Amygdala (tissue), 56 donors: ENCODE results near the gene CDC42EP4.

Experiments
- DNase-seq, 56 donors: peaks; one replicate each; lab custom pipeline; 2025; lab: John Stamatoyannopoulos, UW

CDC42EP4 gene

DNA sequence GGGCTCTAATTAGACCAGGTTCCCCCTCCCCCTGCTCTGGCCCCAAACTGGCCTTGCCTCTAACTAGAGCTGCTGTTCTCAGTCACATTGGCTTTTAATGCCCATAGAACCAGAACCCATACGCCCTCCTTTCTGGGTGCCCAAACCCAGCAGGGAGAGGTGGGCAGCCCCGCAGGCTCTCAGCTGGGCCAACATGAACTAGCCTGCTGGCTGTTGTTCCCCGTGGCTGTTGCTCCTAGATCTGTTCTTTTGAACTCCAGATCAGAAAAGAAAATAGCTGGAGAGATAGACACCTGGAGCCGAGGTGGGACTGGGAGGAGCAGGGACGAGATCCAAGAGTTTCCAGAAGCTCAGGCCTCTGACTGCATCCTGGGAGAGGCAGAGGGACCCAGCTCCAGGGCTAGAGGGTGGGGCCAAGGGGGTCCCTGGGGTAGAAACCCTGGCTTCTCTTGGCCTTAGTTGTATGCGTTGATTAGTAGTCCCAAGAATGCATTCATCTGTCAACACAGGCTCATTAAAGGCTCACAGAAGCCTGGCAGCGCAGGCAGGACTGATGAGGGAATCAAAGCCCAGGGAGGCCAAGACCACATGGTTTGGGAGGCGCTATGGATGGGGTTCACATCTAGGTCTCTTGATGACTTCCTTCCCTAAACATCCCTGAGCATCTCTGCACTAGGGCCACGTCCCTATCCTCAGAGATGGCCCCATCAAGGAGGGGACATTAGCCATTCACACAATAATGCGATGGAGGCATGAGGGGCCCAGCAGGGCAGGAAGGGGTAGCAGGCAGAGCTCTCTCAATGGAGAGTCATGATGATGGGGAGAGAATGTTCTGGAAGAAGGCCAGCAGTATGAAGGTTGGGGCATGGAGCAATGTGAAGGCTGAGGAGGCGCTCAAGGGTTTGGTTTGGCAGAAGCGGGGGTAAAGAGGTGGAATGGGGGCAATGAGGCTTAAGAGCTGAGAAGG lies 48.8 kb downstream of the CDC42EP4 start:
- DNase-seq: peak in 11 of 56 donors; percentile 27 to 73 (median 45)

DNA sequence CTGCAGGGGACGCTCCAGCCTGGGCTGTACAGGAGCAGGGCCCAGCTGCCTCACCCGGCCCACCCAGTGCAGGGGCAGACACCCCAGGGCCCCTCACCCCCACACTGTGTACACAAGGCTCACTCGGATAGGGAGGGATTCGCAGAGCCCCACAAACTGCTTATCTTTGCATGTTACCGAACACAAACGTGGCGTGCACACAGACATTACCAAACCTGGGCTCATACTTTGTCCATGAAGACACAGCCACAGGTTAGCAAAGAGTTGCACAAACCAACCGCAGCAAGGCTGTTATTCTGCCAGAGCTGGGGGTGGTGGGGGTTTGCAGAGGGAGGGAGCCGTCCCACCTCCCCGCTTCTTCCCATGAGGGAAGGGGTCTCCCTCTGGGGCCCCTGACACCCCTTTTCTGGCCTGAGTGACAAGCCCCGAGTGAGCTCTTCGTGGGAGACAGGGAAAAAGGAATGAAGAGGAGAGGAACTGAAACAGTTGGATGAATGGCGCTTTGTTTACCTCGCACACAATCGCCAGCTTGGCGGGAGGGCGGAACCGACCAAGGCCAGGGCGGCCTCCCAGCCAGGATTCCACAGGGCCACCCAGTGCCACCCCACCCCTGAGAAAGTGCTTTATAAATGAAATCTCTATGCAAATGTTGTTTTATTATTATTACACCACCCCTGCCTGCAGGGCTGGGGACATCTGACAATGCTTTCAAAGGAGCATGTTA lies 49.7 kb downstream of the CDC42EP4 start:
- DNase-seq: peak in 47 of 56 donors; percentile 16 to 91 (median 56)

DNA sequence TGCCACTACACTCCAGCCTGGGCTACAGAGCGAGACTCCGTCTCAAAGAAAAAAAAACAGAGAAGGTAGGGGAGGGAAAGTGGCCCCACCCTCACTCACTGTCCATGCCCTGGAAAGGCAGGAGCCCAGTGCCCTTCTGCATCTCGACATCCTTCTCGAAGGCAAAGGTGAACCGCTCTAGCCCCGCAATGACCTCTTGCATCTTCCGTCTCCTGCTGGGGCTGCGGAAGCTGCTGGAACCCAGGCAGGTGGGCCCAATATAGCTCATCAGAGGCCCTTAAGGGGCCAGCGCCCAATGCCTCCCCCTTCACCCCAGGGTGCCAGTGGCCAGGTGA lies 50.2 kb downstream of the CDC42EP4 start, which contains the start of gene CPSF4L:
CPSF4L (minus strand) TSS at position 264 of the 335 bp plus-strand sequence; CDS start at position 202, 62 bp downstream.
- DNase-seq: no peak

DNA sequence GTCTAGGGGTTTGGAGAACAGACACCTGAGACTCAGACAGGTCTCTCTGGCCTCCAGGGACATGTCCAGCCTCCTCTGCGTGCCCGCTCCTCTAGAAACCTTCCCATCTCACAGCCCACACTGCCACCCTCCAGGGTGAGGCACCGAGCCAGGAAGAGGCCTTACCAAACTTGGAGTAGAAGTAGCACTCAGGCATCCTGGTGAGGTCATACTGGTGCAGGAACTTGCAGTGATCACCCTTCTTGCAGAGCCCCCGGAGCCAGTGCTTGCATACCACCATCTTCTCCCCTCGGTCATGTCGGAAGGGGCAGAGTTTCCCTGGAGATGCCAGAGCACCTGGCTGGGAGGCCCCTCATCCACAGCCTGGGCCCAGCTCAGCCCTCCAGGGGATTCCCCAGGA lies 54.3 kb downstream of the CDC42EP4 start:
- no peak for DNase-seq

- DNase-seq: no peak
Observed at GRCh38 chr17:73256220-73256619, 55.6 kb downstream of the CDC42EP4 start.

GRCh38 chr17:73255671-73256181 lies 56.1 kb downstream of the CDC42EP4 start:
- DNase-seq: peak in 37 of 56 donors; percentile 8 to 71 (median 39)

DNA sequence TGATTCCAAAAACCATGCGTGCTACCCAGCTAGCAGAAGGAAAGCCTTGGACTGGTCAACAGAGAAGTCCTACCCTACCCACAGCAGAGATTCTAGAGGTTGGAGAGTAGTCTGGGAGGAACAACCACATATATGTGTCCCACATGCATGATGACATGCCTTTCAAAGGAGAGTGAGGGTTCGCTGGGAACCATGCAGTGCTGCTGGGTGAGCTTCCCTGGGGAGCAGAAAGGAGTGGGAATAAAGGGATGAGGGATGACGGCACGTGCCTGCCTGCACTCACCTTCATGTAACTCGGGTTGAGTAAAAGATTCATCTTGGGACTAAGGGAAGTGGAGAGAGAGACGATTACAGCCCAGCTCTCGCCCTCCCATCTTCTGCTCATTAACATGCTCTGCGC lies 59.9 kb downstream of the CDC42EP4 start:
- DNase-seq: no peak

DNA sequence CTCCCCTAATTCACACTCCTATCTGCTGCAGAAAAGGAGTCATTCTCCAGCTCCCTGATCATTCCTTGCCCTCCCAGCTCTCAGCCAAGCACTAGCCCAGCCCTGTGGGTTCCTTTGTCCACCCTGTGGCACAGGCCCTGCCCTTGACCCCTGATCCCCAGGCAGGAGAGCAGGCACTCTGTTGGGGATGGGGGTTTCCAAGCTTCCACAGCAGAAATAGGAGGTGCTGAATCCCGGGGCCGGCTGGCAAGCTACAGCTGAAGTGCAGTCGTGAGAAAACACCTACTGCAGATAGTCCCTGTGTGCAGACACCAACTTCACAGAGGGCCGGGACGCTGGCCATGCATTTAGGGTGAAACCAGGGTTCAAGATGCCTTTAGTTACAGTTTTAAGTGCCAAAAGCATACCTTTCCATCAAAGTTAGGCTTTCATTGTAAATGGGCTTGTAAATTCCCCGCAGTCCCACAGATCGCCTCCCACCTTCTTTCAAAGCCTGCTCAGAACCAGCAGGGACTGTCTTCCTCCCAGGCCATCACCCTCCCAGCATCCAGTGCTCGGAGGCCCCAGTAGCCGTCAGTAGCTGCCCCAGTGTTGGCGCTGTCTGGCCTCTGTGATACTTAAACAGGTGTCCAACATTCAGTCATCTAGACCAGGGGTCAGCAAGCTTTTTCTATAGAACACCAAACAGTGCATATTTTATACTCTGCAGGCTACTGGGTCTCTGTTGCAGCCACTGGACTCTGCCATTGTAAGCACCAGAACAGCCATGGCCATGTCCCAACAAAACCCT lies 60.8 kb downstream of the CDC42EP4 start:
- DNase-seq: no peak

GRCh38 chr17:73249700-73250099 lies 62.1 kb downstream of the CDC42EP4 start:
- DNase-seq: no peak

DNA sequence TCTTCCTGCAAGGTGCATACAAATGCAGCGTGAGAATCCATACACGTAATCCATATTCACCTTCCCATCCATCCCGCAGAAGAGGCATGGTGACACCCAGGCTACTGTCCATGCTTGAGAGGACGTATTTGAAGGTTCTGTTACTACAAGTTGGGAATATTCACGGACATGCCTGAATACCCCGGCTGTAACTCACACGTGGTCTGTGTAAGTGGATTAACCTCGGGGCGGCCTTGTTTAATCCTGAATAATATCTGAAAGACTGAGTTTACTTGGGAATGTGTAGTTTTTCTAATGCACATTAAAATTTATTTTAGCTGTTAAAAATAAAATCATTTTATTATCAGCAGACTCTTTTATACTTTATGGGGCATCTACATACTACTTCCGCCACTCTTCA lies 63.3 kb downstream of the CDC42EP4 start:
- no peak for DNase-seq

- DNase-seq: no peak
Observed at GRCh38 chr17:73247726-73248125, 64.1 kb downstream of the CDC42EP4 start.

DNA sequence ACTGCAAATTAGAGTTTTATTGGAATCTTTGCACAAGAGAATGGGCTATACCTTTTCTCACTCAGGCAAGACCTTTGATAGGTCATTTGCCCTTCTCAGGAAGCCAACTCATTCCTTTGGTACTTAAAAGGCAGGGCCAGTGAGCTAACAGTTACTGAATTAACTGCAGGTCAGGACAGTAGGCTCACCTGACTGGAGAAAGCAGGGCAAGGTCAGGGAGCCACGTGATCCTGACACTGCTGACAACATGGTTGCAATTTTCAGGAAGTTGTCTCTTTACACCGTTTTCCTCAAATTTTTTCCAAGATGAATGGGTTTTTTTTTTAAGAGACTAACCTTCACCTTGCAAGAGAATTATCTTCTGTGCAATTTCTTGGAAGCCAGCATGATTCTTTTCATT lies 71.2 kb downstream of the CDC42EP4 start:
- no peak for DNase-seq

DNA sequence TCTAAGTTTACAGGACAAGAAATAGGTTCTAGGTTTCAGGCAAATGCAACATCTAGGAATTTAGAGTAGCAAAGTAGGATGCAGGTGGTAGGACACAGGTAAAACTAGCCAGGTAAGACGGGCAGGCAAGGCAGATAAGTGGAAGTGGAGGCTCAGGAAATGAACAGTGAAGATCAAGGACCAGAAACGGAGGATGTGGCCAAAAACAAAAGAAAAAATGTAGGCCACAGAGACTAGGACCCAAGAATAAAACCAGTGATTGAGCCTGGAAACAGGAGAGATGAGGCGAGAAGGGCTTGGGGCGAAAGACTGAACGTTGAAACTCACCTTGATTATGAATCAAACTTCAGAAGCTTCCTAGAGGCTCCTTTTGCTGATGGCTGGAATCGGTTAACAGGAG lies 74.1 kb downstream of the CDC42EP4 start:
- no peak for DNase-seq

DNA sequence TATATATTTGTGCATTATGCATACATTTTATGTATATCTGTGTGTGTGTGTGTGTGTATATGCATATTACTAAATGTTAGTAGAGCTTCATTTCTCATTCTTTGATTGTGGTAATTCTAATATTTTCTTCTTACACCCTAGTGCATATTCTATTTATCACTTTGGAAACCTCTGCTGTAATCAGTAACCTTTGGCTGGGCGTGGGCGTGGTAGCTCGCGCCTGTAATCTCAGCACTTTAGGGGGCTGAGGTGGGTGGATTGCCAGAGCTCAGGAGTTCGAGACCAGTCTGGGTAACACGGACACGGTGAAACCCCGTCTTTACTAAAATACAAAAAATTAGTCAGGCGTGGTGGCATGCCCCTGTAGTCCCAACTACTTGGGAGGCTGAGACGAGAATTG lies 77.1 kb downstream of the CDC42EP4 start:
- no peak for DNase-seq
